Stimulated activated naive B cell treated with anti-CD40 and anti-IgM and Interleukin-4, amounts not matched to agents 10 μg/mL and 1 μg/mL and 100 μg/mL, for 72 hours (primary cell): Measurements from ENCODE around the gene SEMA4D.

ENCODE experiments used
- ATAC-seq, 2 donors: fragments of 150-1000 bp; cut with Tn5 transposase; replicated peaks; 2 replicates each; pipeline ENCODE4 v1.10.0; 2021; ENCODE audit warnings: moderate library complexity in 1 of 2
- DNase-seq: peaks from one replicate; pipeline ENCODE4 v3.0.0; 2021
- H3K27ac Mint-ChIP-seq: one replicate; pipeline ENCODE4 v1.8.0; 2022; ENCODE audit warnings: mild to moderate bottlenecking, mixed read lengths
- H3K27me3 Mint-ChIP-seq, 2 donors: one replicate each; pipeline ENCODE4 v1.8.0; 2022; ENCODE audit warnings: mixed read lengths in 2 of 2
- H3K36me3 Mint-ChIP-seq, 2 donors: one replicate each; pipeline ENCODE4 v1.8.0; 2022; ENCODE audit warnings: mixed read lengths in 2 of 2, mild to moderate bottlenecking in 1 of 2
- H3K4me1 Mint-ChIP-seq, 2 donors: one replicate each; pipeline ENCODE4 v1.8.0; 2022; ENCODE audit warnings: mixed read lengths in 2 of 2, mild to moderate bottlenecking in 1 of 2
- H3K4me3 Mint-ChIP-seq, 2 donors: one replicate each; pipeline ENCODE4 v1.8.0; 2022; ENCODE audit warnings: mild to moderate bottlenecking in 2 of 2, mixed read lengths in 2 of 2, moderate library complexity in 1 of 2
- H3K9me3 Mint-ChIP-seq, 2 donors: one replicate each; pipeline ENCODE4 v1.8.0; 2022; ENCODE audit warnings: mixed read lengths in 2 of 2, mild to moderate bottlenecking in 1 of 2

The SEMA4D gene, protein sequence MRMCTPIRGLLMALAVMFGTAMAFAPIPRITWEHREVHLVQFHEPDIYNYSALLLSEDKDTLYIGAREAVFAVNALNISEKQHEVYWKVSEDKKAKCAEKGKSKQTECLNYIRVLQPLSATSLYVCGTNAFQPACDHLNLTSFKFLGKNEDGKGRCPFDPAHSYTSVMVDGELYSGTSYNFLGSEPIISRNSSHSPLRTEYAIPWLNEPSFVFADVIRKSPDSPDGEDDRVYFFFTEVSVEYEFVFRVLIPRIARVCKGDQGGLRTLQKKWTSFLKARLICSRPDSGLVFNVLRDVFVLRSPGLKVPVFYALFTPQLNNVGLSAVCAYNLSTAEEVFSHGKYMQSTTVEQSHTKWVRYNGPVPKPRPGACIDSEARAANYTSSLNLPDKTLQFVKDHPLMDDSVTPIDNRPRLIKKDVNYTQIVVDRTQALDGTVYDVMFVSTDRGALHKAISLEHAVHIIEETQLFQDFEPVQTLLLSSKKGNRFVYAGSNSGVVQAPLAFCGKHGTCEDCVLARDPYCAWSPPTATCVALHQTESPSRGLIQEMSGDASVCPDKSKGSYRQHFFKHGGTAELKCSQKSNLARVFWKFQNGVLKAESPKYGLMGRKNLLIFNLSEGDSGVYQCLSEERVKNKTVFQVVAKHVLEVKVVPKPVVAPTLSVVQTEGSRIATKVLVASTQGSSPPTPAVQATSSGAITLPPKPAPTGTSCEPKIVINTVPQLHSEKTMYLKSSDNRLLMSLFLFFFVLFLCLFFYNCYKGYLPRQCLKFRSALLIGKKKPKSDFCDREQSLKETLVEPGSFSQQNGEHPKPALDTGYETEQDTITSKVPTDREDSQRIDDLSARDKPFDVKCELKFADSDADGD

DNA sequence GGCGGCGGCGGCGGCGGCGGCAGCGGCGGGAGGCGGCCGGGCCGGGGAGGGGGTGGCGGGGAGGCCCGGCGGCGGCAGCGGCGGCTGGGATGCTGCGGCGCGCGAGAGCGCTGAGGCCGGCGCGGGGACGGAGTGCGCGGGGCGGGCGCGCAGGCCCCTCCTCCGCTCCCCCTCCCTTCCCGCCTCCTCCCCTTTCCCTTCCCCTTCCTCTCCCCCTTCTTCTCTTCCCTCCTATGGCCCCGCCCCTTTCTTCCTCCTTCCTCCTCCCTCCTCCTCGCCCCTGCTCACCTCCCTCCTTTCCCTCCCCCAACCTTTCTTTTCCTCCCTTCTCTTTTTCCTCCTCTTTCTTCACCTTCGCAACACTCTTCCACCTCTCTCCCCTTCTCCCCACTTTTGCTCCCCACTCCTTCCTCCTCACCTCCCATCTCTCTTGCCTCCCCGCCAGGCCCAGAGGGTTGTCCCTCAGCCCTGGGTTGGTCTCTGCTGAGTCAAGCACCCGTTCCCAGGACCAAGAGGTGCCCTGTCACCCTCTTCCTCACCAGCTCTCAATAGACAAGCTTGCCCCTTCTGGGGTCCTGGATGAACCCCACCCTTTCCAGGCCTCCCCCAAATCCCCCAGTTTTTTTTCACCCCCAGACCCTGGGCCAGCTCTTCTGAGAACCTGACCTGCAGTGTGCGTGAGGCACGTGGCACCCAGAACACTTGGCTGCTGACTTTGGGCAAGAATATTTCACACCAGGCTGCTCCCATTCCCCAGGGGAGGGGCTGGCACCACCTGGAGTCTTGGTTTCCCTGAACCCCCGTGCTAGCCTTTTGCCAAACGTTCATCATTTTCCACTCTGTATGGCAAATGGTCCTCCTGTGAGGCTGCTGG is at the start of gene SEMA4D:
Gene SEMA4D, minus strand, starts transcription at position 136 of the 874 bp plus-strand sequence. CDS start 92,657 bp downstream, outside the sequence.
- Mint-ChIP-seq H3K9me3 (no peaks in the 10 kb centered on the region), H3K36me3 (peaks cover 5 to 14% of the 10 kb centered on the region in 2 donors), H3K27ac (peak within 1 kb of the TSS; percentile 94), H3K4me1 (peaks cover 48 to 67% of the 10 kb centered on the region in 2 donors), H3K27me3 (no peaks in the 10 kb centered on the region), H3K4me3 (peak within 1 kb of the TSS; percentile 88 to 92)
- peak; percentile 36 to 38 for ATAC-seq
- no peak for DNase-seq

DNA sequence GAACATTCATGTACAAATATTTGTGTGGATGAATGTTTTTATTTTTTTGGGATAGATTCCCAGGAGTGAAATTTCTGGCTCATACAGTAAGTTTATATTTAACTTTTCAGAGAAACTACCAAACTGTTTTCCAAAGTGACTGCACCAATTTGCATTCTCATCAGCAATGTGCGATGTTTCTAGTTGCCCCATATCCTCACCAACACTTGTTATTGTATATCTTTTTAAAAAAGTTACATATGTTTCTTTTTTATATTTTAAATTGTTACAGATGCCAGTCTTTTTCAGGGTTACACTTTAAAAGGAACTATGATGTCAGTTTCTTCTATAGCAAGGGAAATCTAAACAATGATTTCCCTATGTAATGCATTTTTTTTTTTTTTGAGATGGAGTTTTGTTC is 49.1 kb upstream of the SEMA4D start:
- Mint-ChIP-seq H3K4me1 (peaks cover 16% of the 10 kb centered on the region in 2 donors), H3K9me3 (peaks cover 5 to 13% of the 10 kb centered on the region in 2 donors), H3K27me3 (no peaks in the 10 kb centered on the region), H3K36me3 (peaks cover 6 to 10% of the 10 kb centered on the region in 2 donors), H3K27ac (no peak overlapping the region), H3K4me3 (no peak overlapping the region)
- no peak for DNase-seq
- ATAC-seq, result no peak

- Mint-ChIP-seq H3K27me3 (no peaks in the 10 kb centered on the region), H3K36me3 (peaks cover 6 to 10% of the 10 kb centered on the region in 2 donors), H3K4me1 (peaks cover 24 to 26% of the 10 kb centered on the region in 2 donors), H3K4me3 (no peak overlapping the region), H3K9me3 (peaks cover 5 to 13% of the 10 kb centered on the region in 2 donors), H3K27ac (no peak overlapping the region)
- DNase-seq (no peak), ATAC-seq (no peak)
These were observed 46.4 kb upstream of the SEMA4D start for GRCh38 chr9:89544279-89544661.

DNA sequence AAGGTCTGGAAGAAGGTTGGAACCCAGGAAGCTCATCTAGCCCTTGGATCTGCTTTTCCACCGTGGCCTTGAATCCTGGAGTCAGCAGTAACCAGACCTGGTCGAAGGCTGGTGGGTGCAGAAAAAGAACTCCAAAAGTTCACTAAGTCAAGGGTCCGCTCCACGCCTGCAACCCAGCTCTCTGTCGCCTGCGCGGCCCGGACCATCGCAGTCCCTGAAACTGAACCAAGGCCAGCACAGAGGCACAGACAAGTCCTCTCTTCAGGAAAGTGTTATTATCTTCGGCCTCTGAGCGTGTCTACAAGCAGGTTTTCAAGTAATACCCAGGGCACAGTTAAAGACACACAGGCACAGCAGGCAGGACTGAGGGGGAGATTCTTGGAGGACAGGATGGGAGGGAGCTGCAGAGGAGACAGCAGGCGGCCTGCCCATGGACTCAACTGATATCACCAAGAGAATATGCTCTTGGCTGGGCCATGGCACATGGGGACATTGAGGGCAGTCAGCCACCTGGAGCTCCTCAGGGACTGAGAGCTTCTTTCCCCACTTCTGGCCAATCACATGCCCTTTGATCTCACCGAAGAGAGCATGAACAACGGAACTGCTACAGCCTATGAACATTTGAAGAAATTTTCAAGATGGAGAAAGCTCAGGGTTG is 45.8 kb upstream of the SEMA4D start:
- no peak overlapping the region for H3K4me3 Mint-ChIP-seq
- H3K27ac Mint-ChIP-seq, result no peak overlapping the region

DNA sequence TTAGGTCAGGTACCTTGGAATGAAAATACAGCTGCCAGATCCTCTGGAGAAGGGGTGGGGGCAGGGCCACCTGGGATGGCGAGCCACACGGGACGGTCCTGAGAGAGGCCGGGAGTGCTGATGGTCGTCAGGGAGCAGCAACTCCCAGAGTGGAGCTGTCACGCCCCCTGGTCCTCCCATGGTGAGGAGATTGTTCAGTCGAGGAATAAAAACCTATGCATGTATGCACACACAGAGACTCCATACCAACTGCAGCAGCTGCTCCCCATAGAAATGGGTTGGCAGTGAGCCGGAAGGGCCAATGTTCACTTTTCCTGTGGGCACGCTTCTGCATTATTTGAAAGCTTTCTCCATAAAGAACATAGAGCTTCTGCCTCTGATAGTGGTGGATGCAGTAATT is 45.2 kb upstream of the SEMA4D start:
- peaks cover 5 to 13% of the 10 kb centered on the region in 2 donors for H3K9me3 Mint-ChIP-seq
- DNase-seq, result no peak
- no peaks in the 10 kb centered on the region for H3K27me3 Mint-ChIP-seq
- peaks cover 6 to 10% of the 10 kb centered on the region in 2 donors for H3K36me3 Mint-ChIP-seq
- H3K4me3 Mint-ChIP-seq, result no peak overlapping the region
- ATAC-seq, result no peak
- peaks cover 24 to 29% of the 10 kb centered on the region in 2 donors for H3K4me1 Mint-ChIP-seq
- H3K27ac Mint-ChIP-seq, result peak overlapping the region; percentile 51

More for the DNA sequence above, 45.8 kb upstream of the SEMA4D start:
- Mint-ChIP-seq H3K9me3 (peaks cover 5 to 13% of the 10 kb centered on the region in 2 donors), H3K27me3 (no peaks in the 10 kb centered on the region), H3K4me1 (peaks cover 24 to 26% of the 10 kb centered on the region in 2 donors), H3K36me3 (peaks cover 6 to 10% of the 10 kb centered on the region in 2 donors)
- no peak for ATAC-seq
- DNase-seq, result no peak

DNA sequence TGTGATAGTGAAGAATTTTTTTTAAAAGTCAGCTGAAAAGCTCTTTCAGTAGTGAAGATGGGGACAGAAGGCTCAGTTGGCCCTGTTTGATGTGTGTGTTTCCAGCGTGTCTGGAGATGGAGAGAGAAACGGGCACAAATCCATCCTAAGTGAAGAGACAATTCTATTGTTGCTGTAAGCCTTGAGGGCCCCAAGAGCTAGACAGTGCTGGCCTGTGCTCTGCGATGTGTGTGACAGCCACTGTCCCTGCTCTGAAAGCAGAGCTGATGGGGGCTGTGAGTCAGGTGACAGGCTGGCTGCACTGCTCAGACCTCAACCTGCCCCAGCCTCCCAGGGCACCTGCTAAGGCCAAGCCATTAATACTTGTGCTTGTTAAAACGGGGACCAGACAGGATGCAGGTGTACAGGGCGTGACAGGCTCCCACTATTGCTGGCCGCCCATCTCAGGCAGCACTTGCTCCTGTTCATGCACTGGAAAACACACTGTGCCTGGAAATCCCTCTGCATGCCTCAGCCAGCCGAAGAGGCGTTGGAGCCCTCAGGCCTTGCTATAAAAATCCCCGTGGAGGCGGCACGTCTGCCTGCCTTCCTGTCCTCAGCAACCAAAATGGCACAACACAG is 44.6 kb upstream of the SEMA4D start:
- ATAC-seq, result peak; percentile 64 to 73
- Mint-ChIP-seq H3K27me3 (no peaks in the 10 kb centered on the region), H3K36me3 (peaks cover 6 to 10% of the 10 kb centered on the region in 2 donors), H3K4me1 (peaks cover 24 to 29% of the 10 kb centered on the region in 2 donors), H3K9me3 (peaks cover 5 to 13% of the 10 kb centered on the region in 2 donors), H3K4me3 (peak overlapping the region in 1 of 2 donors; percentile 7), H3K27ac (peak overlapping the region; percentile 51)
- no peak for DNase-seq

DNA sequence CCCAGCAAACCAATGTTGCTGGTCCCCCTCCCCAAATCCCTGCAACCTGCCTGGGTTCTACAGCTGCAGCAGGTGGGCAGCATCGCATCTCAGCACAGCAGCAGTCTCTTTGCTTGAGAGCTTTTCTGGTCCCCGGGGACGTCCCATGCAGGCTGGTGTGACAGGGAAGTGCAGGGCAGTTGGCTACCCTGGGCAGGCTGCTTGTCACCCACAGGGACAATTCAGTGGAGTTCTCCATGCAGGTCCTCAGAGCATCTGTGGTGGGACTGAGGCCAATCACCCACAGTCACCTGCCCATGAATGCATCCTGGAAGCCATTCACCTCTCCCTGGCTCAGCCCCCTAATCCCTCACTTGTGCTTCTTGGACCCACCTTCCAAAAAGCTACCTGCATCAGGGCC is 43.9 kb upstream of the SEMA4D start:
- H3K36me3 Mint-ChIP-seq, result peaks cover 6 to 10% of the 10 kb centered on the region in 2 donors
- H3K9me3 Mint-ChIP-seq, result peaks cover 5 to 13% of the 10 kb centered on the region in 2 donors
- H3K4me1 Mint-ChIP-seq, result peaks cover 29 to 30% of the 10 kb centered on the region in 2 donors
- no peaks in the 10 kb centered on the region for H3K27me3 Mint-ChIP-seq
- no peak overlapping the region for H3K27ac Mint-ChIP-seq
- ATAC-seq, result peak; percentile 87 to 89
- no peak overlapping the region for H3K4me3 Mint-ChIP-seq
- DNase-seq, result no peak

- DNase-seq (no peak), ATAC-seq (no peak)
- Mint-ChIP-seq H3K4me1 (peaks cover 40 to 44% of the 10 kb centered on the region in 2 donors), H3K27ac (no peak overlapping the region), H3K9me3 (no peaks in the 10 kb centered on the region), H3K27me3 (no peaks in the 10 kb centered on the region), H3K4me3 (no peak overlapping the region), H3K36me3 (no peaks in the 10 kb centered on the region)
These were observed 41.5 kb upstream of the SEMA4D start for GRCh38 chr9:89539374-89539773.

DNA sequence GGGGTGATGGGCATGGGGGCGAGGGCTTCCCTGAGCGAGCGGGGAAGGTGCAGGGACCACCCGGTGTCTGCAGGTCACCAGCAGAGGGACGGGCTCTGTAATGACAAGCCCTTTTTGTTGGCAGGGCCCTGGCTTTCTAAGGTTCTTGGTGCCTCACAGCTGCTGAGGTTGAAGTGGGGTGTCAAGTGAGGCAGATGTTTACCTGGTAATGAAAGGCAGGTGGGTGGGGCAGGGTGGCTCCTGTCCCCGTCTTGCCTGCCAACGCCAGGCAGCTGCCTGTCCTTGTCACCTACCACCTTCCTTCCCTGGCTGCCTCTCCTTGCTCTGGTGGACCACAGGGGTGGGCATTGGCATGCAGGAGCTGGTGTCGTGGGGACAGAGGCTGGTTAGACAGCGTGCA is 41.0 kb upstream of the SEMA4D start:
- Mint-ChIP-seq H3K9me3 (no peaks in the 10 kb centered on the region), H3K4me1 (peaks cover 40 to 42% of the 10 kb centered on the region in 2 donors), H3K27me3 (no peaks in the 10 kb centered on the region), H3K36me3 (no peaks in the 10 kb centered on the region), H3K27ac (no peak overlapping the region), H3K4me3 (no peak overlapping the region)
- DNase-seq (no peak), ATAC-seq (no peak)

- H3K4me3 Mint-ChIP-seq, result no peak overlapping the region
- DNase-seq (no peak), ATAC-seq (no peak)
- H3K9me3 Mint-ChIP-seq, result no peaks in the 10 kb centered on the region
- no peak overlapping the region for H3K27ac Mint-ChIP-seq
- no peaks in the 10 kb centered on the region for H3K36me3 Mint-ChIP-seq
- H3K4me1 Mint-ChIP-seq, result peaks cover 29 to 32% of the 10 kb centered on the region in 2 donors
- H3K27me3 Mint-ChIP-seq, result no peaks in the 10 kb centered on the region
These were observed 39.3 kb upstream of the SEMA4D start for GRCh38 chr9:89537166-89537565.

- ATAC-seq (peak in 1 of 2 donors; percentile 31), DNase-seq (no peak)
- H3K27me3 Mint-ChIP-seq, result no peaks in the 10 kb centered on the region
- H3K4me1 Mint-ChIP-seq, result peaks cover 24 to 27% of the 10 kb centered on the region in 2 donors
- H3K4me3 Mint-ChIP-seq, result no peak overlapping the region
- H3K27ac Mint-ChIP-seq, result no peak overlapping the region
- H3K9me3 Mint-ChIP-seq, result no peaks in the 10 kb centered on the region
- no peaks in the 10 kb centered on the region for H3K36me3 Mint-ChIP-seq
These were observed 38.7 kb upstream of the SEMA4D start for GRCh38 chr9:89536600-89536999.

- peak overlapping the region in 1 of 2 donors; percentile 33 for H3K4me3 Mint-ChIP-seq
- no peak overlapping the region for H3K27ac Mint-ChIP-seq
- peaks cover 21 to 22% of the 10 kb centered on the region in 2 donors for H3K4me1 Mint-ChIP-seq
- H3K36me3 Mint-ChIP-seq, result no peaks in the 10 kb centered on the region
- peak; percentile 44 to 56 for ATAC-seq
- DNase-seq, result no peak
- no peaks in the 10 kb centered on the region for H3K9me3 Mint-ChIP-seq
- H3K27me3 Mint-ChIP-seq, result no peaks in the 10 kb centered on the region
These were observed 38.2 kb upstream of the SEMA4D start for GRCh38 chr9:89536145-89536574.

DNA sequence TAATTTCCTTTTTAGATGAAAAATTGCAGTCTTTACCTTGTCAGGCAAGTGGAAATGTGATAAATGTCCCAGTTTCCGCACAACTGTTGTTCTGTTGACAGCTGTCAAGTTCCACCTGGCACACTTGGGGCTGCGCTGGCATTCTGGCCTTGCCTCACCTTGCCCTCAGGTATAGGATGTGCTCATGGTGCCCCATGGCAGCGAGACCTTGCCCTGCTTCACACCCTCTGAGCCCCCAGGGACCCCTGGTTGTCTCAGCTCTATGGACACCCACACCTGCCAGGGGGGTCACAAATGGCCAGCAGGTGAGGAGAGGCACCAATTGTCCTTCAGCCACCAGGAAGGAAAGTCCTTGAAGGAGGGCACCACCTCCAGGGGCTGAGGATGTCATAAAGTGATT is 37.5 kb upstream of the SEMA4D start:
- H3K4me3 Mint-ChIP-seq, result no peak overlapping the region
- no peaks in the 10 kb centered on the region for H3K9me3 Mint-ChIP-seq
- ATAC-seq (no peak), DNase-seq (no peak)
- no peaks in the 10 kb centered on the region for H3K27me3 Mint-ChIP-seq
- peaks cover 21 to 22% of the 10 kb centered on the region in 2 donors for H3K4me1 Mint-ChIP-seq
- H3K36me3 Mint-ChIP-seq, result no peaks in the 10 kb centered on the region
- H3K27ac Mint-ChIP-seq, result no peak overlapping the region
